Caki2 (cell line): Measurements from ENCODE around the gene MAPK12. TPM values are rescaled to one million over a fixed set of nuclear protein-coding genes. Genes with fewer than 3 reads are reported as not detected.
A peak's percentile ranks its signal among the peaks of the same experiment; 100 is the strongest.
"Not testable (repeated sequence)": the region's sequence is repeated elsewhere in the genome, so short reads cannot be mapped to it uniquely, and the experiment has no call there.

Experiments used
- DNase-seq: peaks from one replicate; pipeline ENCODE4 v3.0.0-alpha.2; 2015; ENCODE audit warnings: low read depth
- in situ Hi-C: cut with HindIII; loops from 2 replicates; pipeline ENCODE4 v1.10.0; 2016; ENCODE audit warnings: low sequenced_read_pairs, low pct_unique_long_range_greater_than_20kb, mixed read lengths
- total RNA-seq: library from RNA; depleted of rRNA; stranded (reverse); fragments of >200 nt; shearing (Covaris generic); gene quantifications from 2 replicates; pipeline ENCODE4 v1.2.3, GENCODE V29; 2014; ENCODE audit warnings: low replicate concordance

Gene MAPK12
- total RNA-seq, 1 experiment from 2014 or later: 142 TPM

DNA sequence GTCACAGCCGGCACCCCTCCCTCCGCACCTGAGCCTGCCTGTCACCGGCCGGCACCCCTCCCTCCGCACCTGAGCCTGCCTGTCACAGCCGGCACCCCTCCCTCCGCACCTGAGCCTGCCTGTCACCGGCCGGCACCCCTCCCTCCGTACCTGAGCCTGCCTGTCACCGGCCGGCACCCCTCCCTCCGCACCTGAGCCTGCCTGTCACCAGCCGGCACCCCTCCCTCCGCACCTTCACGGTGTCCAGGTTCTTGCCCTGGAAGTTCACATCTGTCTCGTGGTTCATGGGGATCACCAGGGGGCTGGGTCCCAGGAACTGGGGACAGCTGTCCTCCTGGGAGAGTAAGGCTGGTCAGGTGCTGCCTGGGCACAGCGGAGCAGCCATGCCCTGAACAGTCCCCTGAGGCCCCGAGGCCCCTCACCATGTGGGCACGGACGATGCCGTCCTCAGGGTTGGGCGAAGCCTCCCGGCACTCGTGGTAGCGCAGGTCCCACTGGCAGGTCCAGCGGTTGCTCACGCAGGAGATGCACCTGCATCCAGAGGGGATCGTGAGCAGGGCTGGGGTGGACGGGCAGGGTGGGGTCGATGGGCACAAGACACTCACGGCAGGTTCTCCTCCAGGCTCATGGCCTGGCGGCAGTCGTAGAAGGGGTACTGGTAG lies 24.2 kb upstream of the MAPK12 start:
- no peak for DNase-seq
- in situ Hi-C loops: no loop called here

DNA sequence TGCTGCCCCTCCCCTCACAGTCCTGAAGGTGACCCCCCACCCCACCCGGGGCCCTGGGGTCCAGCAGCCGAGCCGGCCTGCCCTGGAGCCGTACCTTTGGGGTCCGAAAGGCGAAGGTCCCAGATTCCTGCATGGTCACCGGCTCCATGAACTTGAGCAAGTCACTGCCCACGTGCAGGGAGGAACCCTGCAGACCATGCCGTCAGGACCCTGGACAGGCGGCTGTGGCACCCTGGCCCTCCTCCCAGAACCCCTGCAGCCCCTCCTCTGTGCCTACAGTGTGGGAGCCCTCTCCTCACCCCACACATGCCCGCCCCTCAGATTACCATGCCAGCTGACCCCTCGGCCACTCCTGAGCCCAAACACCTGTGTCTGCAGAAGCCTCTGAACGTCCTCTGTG lies 23.0 kb upstream of the MAPK12 start:
- in situ Hi-C loops: no loop called here
- DNase-seq: no peak

DNA sequence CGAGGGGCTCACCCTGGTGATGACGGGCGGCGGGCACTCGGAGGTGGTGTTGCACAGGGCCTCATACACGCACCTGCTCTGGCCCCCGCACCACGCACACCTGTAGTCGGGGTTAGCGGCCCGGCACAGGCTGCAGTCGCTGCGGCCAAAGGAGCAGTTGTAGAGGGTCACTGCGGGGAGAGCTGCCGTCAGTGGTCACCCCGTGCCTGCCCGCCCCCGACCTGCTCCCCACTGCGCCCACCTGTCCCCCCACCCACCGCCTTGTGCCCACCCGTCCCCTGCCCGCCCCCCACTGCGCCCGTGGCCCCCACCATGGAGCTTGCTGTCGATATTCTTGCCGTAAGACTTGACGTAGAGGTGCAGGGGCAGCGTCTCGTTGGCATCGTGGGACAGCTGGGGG lies 22.3 kb upstream of the MAPK12 start:
- in situ Hi-C loops: no loop called here
- DNase-seq: no peak

DNA sequence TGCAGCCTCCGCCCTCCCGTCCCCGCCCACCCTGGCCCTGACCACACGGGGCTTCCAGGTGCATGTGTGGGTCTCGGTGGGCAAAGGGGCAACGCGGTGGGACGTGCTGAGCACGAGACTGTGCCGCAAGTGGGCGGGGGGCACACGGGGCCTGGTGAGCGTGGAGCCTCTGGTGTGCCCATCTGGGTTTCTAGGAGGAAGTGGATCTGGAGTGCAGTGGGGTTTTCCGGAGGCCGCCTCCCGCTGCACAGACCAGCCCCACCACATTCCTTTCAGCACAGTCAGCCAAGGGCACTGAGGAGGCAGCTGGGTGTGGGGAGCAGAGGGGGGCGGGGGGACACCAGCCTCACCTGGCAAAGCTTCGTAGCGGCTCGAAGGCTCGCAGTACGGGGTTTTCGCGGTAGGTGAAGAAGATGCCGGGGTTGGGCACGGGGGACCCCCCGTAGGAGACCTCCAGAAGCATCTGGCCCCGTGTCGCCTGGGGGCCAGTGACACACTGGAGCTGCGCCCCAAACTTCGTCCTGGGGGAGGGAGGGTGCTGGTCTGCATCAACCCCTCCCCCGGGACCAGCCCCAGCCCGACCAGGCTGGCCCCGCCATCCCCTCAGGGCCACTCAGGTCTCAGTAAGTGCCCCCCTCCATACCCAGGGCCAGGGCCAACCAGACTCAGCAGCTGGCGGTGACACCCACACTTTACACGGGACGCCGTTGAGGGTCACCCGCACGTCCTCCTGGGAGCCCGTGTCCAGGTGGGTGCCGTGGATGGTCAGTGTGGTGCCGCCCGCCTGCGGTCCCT lies 21.1 kb upstream of the MAPK12 start:
- in situ Hi-C loops: no loop called here
- DNase-seq: peak; percentile 88

GRCh38 chr22:50281957-50282356 lies 20.5 kb upstream of the MAPK12 start:
- DNase-seq: no peak
- in situ Hi-C loops: no loop called here

- in situ Hi-C loops: no loop called here
These were observed 19.9 kb upstream of the MAPK12 start for GRCh38 chr22:50281384-50281760.

DNA sequence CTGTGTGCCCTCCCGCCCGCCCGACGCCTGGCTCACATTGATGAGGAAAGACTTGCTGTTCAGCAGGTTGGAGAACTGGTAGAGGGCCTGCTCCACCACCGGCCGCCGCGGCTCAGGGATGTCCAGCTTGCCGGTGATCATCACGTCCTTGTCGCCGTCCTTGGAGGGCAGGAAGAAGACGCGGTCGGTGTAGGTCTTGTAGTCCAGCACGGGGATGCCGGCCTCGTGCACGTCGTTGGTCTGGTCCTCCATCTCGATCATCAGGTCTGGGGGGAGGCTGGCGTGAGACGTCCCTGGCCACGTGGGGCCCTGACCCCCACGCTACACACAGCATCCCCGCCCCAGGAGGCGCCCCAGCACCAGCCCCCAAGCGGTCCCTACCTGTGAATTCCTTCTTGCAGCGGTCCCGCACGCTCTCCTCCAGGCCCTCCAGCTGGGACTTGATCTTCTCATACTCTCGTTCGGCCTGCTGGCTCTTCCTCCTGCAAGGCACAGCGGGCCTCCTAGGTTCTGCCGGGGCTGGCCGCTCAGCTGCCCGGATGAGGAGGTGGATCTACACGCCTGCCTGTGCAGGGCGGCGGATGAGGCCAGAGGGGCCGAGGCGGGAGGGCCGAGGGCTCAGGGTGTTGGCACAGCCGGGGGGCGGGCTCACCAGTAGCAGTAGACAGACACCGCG lies 19.4 kb upstream of the MAPK12 start:
- in situ Hi-C loops: no loop called here
- DNase-seq: no peak

More at GRCh38 chr22:50281384-50281760, 19.9 kb upstream of the MAPK12 start:
- DNase-seq: no peak

DNA sequence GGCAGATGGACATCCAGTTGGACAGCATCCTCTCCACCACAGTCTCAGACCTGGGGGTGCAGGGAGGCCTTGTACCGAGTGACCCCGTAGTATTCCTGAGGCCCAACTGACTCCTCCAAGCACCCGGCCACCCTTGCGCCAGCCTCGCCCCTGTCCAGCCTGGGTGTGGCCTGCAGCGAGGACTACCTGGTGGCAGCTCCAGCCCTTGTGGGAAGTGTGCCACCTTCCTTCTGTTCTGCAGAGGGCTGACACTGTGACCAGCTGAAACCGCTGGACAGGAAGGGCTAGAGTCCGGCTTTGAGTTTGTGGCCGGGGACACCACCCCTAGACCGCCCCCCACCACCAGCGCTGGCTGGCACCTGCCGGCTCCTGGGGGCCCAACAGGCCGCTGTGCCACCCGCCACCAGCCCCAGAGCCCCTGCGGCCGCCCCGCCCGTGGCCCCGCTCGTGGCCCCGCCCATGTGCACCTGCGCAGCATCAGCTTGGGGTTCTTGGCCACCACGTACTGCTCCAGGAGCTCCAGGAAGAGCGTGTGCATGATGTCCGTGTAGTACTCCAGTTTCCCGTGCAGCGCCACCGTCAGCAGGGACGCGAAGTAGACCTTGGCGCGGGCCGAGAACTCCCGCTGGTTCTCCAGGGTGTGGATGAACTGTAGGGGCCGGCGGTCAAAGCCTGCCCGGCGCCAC lies 18.7 kb upstream of the MAPK12 start:
- in situ Hi-C loops: no loop called here

DNA sequence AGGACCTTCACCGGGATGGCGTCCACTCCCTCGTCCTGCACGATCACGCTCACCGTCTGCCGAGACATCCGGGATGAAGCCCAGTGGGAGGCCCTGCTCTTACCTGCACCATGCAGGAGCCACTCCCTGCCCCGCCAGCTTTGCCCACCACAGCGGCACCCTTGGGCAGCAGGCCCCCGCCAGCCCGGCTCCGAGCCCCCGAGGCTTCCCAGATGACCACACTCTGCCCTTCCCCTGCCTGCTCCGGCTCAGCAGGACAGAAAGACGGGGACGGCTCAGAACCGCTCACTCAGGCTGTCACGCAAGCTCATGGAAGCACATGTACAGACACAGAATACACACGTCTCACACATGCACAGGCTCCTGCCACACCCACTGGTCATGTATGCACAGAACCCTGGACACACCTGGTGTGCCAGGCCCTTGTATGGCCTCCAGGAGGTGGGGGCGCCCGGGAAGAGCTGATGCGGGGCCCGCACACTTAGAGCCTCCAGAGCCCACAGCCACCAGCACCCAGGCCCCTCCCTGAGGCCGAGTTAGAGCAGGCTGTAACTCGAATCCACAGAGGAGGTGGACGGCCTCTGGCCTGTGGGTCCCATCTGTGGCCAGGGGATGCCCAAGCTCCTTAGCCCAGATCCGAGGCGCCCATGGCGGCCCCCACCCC lies 17.6 kb upstream of the MAPK12 start:
- no peak for DNase-seq
- in situ Hi-C loops: no loop called here

More for the DNA sequence above, 18.7 kb upstream of the MAPK12 start:
- no peak for DNase-seq

GRCh38 chr22:50278461-50278860 lies 17.0 kb upstream of the MAPK12 start:
- no peak for DNase-seq

GRCh38 chr22:50277761-50278160 lies 16.3 kb upstream of the MAPK12 start:
- no peak for DNase-seq
- in situ Hi-C loops: no loop called here

More at GRCh38 chr22:50278461-50278860, 17.0 kb upstream of the MAPK12 start:
- in situ Hi-C loops: no loop called here

GRCh38 chr22:50276143-50276542 lies 14.7 kb upstream of the MAPK12 start:
- in situ Hi-C loops: no loop called here
- DNase-seq: peak; percentile 49

DNA sequence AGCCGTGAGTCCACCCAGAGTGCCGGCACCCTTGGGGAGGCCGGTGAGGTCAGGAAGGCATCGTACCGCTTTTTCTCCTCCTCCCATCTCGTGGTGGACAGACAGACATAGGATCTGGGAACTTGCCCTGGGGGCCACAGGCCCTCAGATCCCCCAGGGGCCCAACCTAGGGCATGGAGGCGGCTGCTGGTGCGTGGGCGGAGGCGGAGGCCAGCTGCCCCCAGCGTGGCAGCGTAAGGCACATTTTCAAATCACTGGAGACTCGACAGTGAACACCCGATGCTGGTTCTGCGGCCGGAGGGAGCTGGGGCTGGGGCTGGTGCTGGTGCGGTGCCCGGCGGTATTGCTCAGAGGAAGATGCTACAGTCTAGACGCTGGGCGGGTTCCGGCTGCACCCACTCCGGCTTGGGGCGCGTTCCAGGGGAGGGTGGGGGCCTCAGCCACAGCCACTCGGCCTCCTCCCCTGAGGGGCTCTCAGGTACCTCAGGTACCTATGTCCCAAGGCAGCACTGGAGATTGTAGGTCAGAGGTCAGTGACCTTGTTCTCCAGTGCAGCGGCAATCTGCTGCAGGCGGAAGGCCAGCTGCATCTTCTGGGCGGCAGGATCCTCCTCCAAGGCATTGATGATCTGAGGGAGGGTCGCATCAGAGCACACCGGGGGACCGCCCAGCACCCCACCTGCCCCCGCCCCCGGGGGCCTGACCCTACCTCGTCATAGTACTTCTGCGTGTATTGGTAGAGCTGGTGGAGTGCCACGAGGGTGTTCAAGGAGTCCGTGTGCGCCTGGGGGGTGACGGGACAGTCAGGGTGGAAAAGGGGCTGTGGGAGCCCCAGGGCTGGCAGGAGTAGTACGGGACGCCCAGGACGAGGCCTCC lies 13.9 kb upstream of the MAPK12 start:
- DNase-seq: no peak
- in situ Hi-C loops: no loop called here

DNA sequence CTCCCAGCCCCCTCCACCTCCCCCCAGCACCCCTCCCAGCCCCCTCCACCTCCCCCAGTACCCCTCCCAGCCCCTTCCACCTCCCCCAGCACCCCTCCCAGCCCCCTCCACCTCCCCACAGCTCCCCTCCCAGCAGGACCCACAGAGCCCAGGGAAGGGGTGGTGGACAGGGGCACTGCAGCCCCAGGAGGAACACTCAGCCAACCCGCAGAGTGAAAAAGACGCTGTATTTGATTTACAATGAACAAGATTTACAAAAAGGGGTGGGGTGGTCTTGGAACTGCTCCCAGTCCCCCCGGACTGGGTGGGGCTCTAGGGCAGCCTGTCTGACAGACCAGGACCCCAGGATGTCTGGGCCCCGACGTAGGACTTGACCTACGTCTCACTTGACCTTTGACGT lies 13.3 kb upstream of the MAPK12 start:
- no peak for DNase-seq
- in situ Hi-C loops: no loop called here

- peak; percentile 59 for DNase-seq
- in situ Hi-C loops: no loop called here
These were observed 12.8 kb upstream of the MAPK12 start for GRCh38 chr22:50274311-50274710.

GRCh38 chr22:50273781-50274180 lies 12.3 kb upstream of the MAPK12 start:
- DNase-seq, in situ Hi-C loops: not testable (repeated sequence)

DNA sequence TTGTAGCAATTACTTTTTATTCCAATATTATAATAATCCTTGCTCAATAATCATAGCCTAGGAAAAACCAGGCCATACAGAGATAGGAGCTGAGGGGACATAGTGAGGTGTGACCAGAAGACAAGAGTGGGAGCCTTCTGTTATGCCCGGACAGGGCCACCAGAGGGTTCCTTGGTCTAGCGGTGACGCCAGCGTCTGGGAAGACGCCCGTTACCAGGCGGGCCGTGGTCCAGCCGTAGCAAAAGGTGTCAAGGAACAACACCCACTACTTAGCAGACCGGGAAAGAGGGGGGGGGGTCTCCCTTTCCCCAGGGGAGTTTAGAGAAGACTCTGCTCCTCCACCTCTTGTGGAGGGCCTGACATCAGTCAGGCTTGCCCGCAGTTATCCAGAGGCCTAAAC lies 11.9 kb upstream of the MAPK12 start:
- in situ Hi-C loops, DNase-seq: not testable (repeated sequence)
